IMR-90 (cell line): ENCODE data around the gene ZC2HC1B. TPM values are rescaled to one million over a fixed set of nuclear protein-coding genes. Genes with fewer than 3 reads are reported as not detected.
"Not testable (repeated sequence)": the region's sequence is repeated elsewhere in the genome, so short reads cannot be mapped to it uniquely, and the experiment has no call there.

Experiments used
- ATAC-seq: fragments of 200-7000 bp; cut with Tn5 transposase; 2 replicates; pipeline ENCODE4 v1.9.1; 2020; ENCODE audit warnings: low read depth, mild to moderate bottlenecking, moderate library complexity
- BruUV-seq: library from RNA; stranded (reverse); fragments of 400-500 nt; replicated peaks from 2 replicates; lab custom pipeline; 2021; lab: Mats Ljungman, UMichigan
- CTCF ChIA-PET: fragments of 300-600 bp; formaldehyde crosslinking; extraction: SDS; loops from one replicate; lab custom pipeline; 2021; ENCODE audit warnings: antibody characterized with exemption; lab: Yijun Ruan, JAX
- POLR2A ChIA-PET: fragments of 300-600 bp; sonication (Branson Sonifier 250); formaldehyde crosslinking; loops from one replicate; lab custom pipeline; 2022; ENCODE audit warnings: antibody characterized with exemption; ENCODE audit not compliant: unreplicated experiment; lab: Charles Lee
- DNase-seq: peaks from one replicate; pipeline ENCODE4 v3.0.0; 2013
- H2AFZ ChIP-seq: replicated peaks from 2 replicates; pipeline ENCODE3; 2013; ENCODE audit warnings: low read length, mild to moderate bottlenecking; ENCODE audit not compliant: poor library complexity
- H2AK5ac ChIP-seq: 2 replicates; pipeline ENCODE4 v1.6.1; 2013; ENCODE audit warnings: low read depth, low read length, inconsistent platforms
- H2AK9ac ChIP-seq: replicated peaks from 2 replicates; pipeline ENCODE3; 2013; ENCODE audit warnings: mild to moderate bottlenecking, low read depth, low read length, moderate library complexity; ENCODE audit not compliant: poor library complexity
- H2BK120ac ChIP-seq: 2 replicates; pipeline ENCODE4 v1.6.1; 2013; ENCODE audit warnings: low read depth, low read length, inconsistent platforms
- H2BK15ac ChIP-seq: 3 replicates; pipeline ENCODE4 v1.6.1; 2013; ENCODE audit warnings: low read depth, low read length, inconsistent platforms
- H2BK20ac ChIP-seq: 2 replicates; pipeline ENCODE4 v1.6.1; 2013; ENCODE audit warnings: low read depth, mild to moderate bottlenecking, inconsistent platforms, low read length, moderate library complexity
- H2BK5ac ChIP-seq: 2 replicates; pipeline ENCODE4 v1.6.1; 2013; ENCODE audit warnings: mild to moderate bottlenecking, low read depth, low read length, inconsistent platforms; ENCODE audit not compliant: poor library complexity, severe bottlenecking
- H3K14ac ChIP-seq: replicated peaks from 2 replicates; pipeline ENCODE4 v1.6.1; 2013; ENCODE audit warnings: low read depth, low read length, inconsistent platforms
- H3K18ac ChIP-seq: 2 replicates; pipeline ENCODE4 v1.6.1; 2013; ENCODE audit warnings: low read depth, low read length, control low read depth
- H3K23ac ChIP-seq: 2 replicates; pipeline ENCODE4 v1.6.1; 2013; ENCODE audit warnings: low read depth, low read length, inconsistent platforms
- H3K27ac ChIP-seq: 2 replicates; pipeline ENCODE4 v1.5.1; 2013; ENCODE audit warnings: mild to moderate bottlenecking, control low read depth, low read length; ENCODE audit not compliant: insufficient read depth
- H3K27me3 ChIP-seq: 2 replicates; pipeline ENCODE4 v1.6.1; 2013; ENCODE audit warnings: low read length; ENCODE audit not compliant: control insufficient read depth, insufficient read depth
- H3K36me3 ChIP-seq: 2 replicates; pipeline ENCODE4 v1.6.1; 2013; ENCODE audit warnings: low read length, mixed read lengths; ENCODE audit not compliant: control insufficient read depth, insufficient read depth
- H3K4ac ChIP-seq: 2 replicates; pipeline ENCODE4 v1.6.1; 2013; ENCODE audit warnings: low read depth, low read length, inconsistent platforms
- H3K4me1 ChIP-seq: 2 replicates; pipeline ENCODE4 v1.6.1; 2013; ENCODE audit warnings: low read length, mixed read lengths; ENCODE audit not compliant: control insufficient read depth, insufficient read depth
- H3K4me2 ChIP-seq: 2 replicates; pipeline ENCODE4 v1.6.1; 2013; ENCODE audit warnings: low read depth, mild to moderate bottlenecking, control low read depth, low read length, moderate library complexity
- H3K4me3 ChIP-seq: 2 replicates; pipeline ENCODE4 v1.5.1; 2013; ENCODE audit warnings: low read depth, mild to moderate bottlenecking, control low read depth, low read length, moderate library complexity; ENCODE audit not compliant: insufficient read depth
- H3K56ac ChIP-seq: 2 replicates; pipeline ENCODE4 v1.6.1; 2013; ENCODE audit warnings: low read length, inconsistent platforms; ENCODE audit not compliant: insufficient read depth; ENCODE audit errors: extremely low read depth
- H3K79me1 ChIP-seq, 2 experiments: 2 replicates each; pipeline ENCODE4 v1.6.1; 2013; ENCODE audit warnings: low read length in 2 of 2, inconsistent platforms in 1 of 2, low read depth in 1 of 2
- H3K9ac ChIP-seq: 2 replicates; pipeline ENCODE4 v1.6.1; 2013; ENCODE audit warnings: low read depth, low read length, control low read depth
- H3K9me1 ChIP-seq: 2 replicates; pipeline ENCODE4 v1.6.1; 2013; ENCODE audit warnings: low read length, inconsistent platforms; ENCODE audit not compliant: insufficient read depth
- H3K9me3 ChIP-seq: 2 replicates; pipeline ENCODE4 v1.6.1; 2013; ENCODE audit warnings: low read length; ENCODE audit not compliant: control insufficient read depth, insufficient read depth
- H4K20me1 ChIP-seq: 2 replicates; pipeline ENCODE4 v1.6.1; 2013; ENCODE audit warnings: low read length, inconsistent platforms; ENCODE audit not compliant: insufficient read depth
- H4K5ac ChIP-seq: 2 replicates; pipeline ENCODE4 v1.6.1; 2013; ENCODE audit warnings: mild to moderate bottlenecking, low read depth, low read length, control low read depth
- H4K8ac ChIP-seq, 2 experiments: 2 replicates each; pipeline ENCODE4 v1.6.1; 2013; ENCODE audit warnings: low read depth in 2 of 2, low read length in 2 of 2, control low read depth in 1 of 2, inconsistent platforms in 1 of 2
- H4K91ac ChIP-seq: 2 replicates; pipeline ENCODE4 v1.6.1; 2013; ENCODE audit warnings: low read depth, low read length, inconsistent platforms; ENCODE audit not compliant: insufficient read depth
- dilution Hi-C: fragments of 300-500 bp; cut with HindIII; formaldehyde crosslinking; loops from one replicate; pipeline ENCODE4 v1.14.3; 2018; ENCODE audit warnings: low sequenced_read_pairs; ENCODE audit not compliant: unreplicated experiment
- in situ Hi-C: fragments of 300-500 bp; cut with MboI; formaldehyde crosslinking; loops from 3 replicates; pipeline ENCODE4 v1.14.3; 2019; ENCODE audit warnings: low sequenced_read_pairs, inconsistent platforms, mixed read lengths
- intact Hi-C: fragments of 100-400 bp; cut with micrococcal nuclease; formaldehyde crosslinking; loops from 2 replicates; pipeline ENCODE4 v1.10.0; 2022
- polyA plus RNA-seq, 3 experiments: library from polyadenylated mRNA; depleted of rRNA; stranded (reverse); fragments of >200 nt; gene quantifications; 2 replicates each; pipeline ENCODE4 v1.2.3, GENCODE V29; 2012; ENCODE audit warnings: low replicate concordance in 1 of 3
- total RNA-seq: library from RNA; depleted of rRNA; stranded (reverse); fragments of >200 nt; gene quantifications from 2 replicates; pipeline ENCODE4 v1.2.3, GENCODE V29; 2012

Gene ZC2HC1B
- total and polyA plus RNA-seq, 2 of the 4 experiments (the other 2 are of a cell fraction), result not detected

DNA sequence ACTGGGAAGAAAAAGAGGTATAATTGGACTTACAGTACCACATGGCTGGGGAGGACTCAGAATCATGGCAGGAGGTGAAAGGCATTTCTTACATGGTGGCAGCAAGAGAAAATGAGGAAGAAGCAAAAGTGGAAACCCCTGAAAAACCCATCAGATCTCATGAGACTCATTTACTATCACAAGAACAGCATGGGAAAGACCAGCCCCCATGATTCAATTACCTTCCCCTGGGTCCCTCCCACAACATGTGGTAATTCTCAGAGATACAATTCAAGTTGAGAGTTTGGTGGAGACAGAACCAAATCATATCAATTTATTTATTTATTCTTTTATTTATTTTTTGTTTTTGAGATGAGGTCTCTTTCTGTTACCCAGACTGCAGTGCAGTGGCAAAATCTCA, 10.2 kb downstream of the ZC2HC1B start:
- DNase-seq, H3K56ac ChIP-seq, in situ Hi-C loops, H2BK15ac ChIP-seq, CTCF ChIA-PET, H2AK5ac ChIP-seq, H3K79me1 ChIP-seq, H3K9me1 ChIP-seq, H2BK120ac ChIP-seq, H4K5ac ChIP-seq, H2BK5ac ChIP-seq, BruUV-seq, H2BK20ac ChIP-seq, H2AK9ac ChIP-seq, H3K4me3 ChIP-seq, H2AFZ ChIP-seq, H3K14ac ChIP-seq, dilution Hi-C loops, H3K4me2 ChIP-seq, intact Hi-C loops, ATAC-seq, POLR2A ChIA-PET, H3K27me3 ChIP-seq, H3K18ac ChIP-seq, H3K23ac ChIP-seq, H3K9me3 ChIP-seq, H3K4ac ChIP-seq, H4K20me1 ChIP-seq, H3K27ac ChIP-seq, H4K91ac ChIP-seq, H3K36me3 ChIP-seq, H3K4me1 ChIP-seq, H3K9ac ChIP-seq, H4K8ac ChIP-seq: not testable (repeated sequence)
